ENCODE results near the gene LTB4R2. TPM values are rescaled to one million over a fixed set of nuclear protein-coding genes. Genes with fewer than 3 reads are reported as not detected.

The LTB4R2 gene
- total and polyA plus RNA-seq, 2 donors (not counting 1 experiment from before 2014, with no cell fraction given) = 10.7 to 11.7 TPM

- WGBS (ENCODE audit: insufficient coverage) = 21% methylated on average over 10 of the region's 13 CpGs
- Histone ChIP-seq H3K4me2 (replicated peaks; ENCODE audit: low read depth, low read length, poor library complexity, severe bottlenecking) (peak overlapping the region; percentile 86), H4K20me1 (ENCODE audit: control insufficient read depth, insufficient read depth, low read length, poor library complexity, severe bottlenecking) (no peaks in the 10 kb centered on the region), H3K27ac (ENCODE audit: low read length in 2 of 2) (peak overlapping the region; percentile 90 to 97), H3K9ac (ENCODE audit: low read length) (peak overlapping the region; percentile 90), H3K4me3 (ENCODE audit: control extremely low read depth in 1 of 5, extremely low read depth in 1 of 5, insufficient read depth in 1 of 5, low read depth in 2 of 5, low read length in 4 of 5) (peak overlapping the region; percentile 45 to 96 (median 93)), H3K27me3 (replicated peaks in 1 of 4; ENCODE audit: control extremely low read depth in 1 of 4, control insufficient read depth in 3 of 4, insufficient read depth in 4 of 4, low read length in 3 of 4) (no peaks in the 10 kb centered on the region), H3K79me2 (ENCODE audit: control insufficient read depth, insufficient read depth, low read length) (peaks cover 18% of the 10 kb centered on the region), H3K4me1 (ENCODE audit: control insufficient read depth in 2 of 2, insufficient read depth in 2 of 2, low read length in 2 of 2) (peaks cover 32 to 39% of the 10 kb centered on the region in 2 donors), H3K9me3 (ENCODE audit: control extremely low read depth in 1 of 3, control insufficient read depth in 2 of 3, insufficient read depth in 1 of 3, low read length in 2 of 3) (no peaks in the 10 kb centered on the region), H2AFZ (ENCODE audit: insufficient read depth, low read depth, low read length, poor library complexity, severe bottlenecking) (peak overlapping the region; percentile 79), H3K36me3 (replicated peaks in 1 of 2; ENCODE audit: control extremely low read depth in 1 of 2, control insufficient read depth in 1 of 2, extremely low read depth in 1 of 2, insufficient read depth in 2 of 2, low read length in 1 of 2) (peaks cover 0 to 33% of the 10 kb centered on the region in 2 experiments)
- Mint-ChIP-seq H3K9me3 (ENCODE audit: insufficient read depth) (no peaks in the 10 kb centered on the region), H3K27ac (peak overlapping the region; percentile 94), H3K27me3 (no peaks in the 10 kb centered on the region), H3K4me3 (peak overlapping the region; percentile 94), H3K4me1 (peaks cover 47% of the 10 kb centered on the region)
- TF ChIP-seq EZH2 (IDR thresholded peaks at IDR 0.05; ENCODE audit: borderline replicate concordance, insufficient read depth, low read depth, low read length, poor library complexity, severe bottlenecking) = no peak
- no peak for TF ChIP-seq CTCF (IDR thresholded peaks at IDR 0.05)
- ATAC-seq (ENCODE audit: low read depth) (no peak), DNase-seq (no peak)
- intact Hi-C loops (cut with micrococcal nuclease) = loop anchor here (1.0 to 10.0 kb wide), 12 partner anchors 9 to 161 kb away; partner anchors contain the start of genes CHMP4A, DCAF11, EMC9 and GMPR2
- ChIA-PET POLR2A (interaction anchor here (0.6 to 2.9 kb wide), 17 partner anchors 10 to 710 kb away, joined by 3 to 51 read pairs (median 5); partner anchors contain the start of genes CBLN3, DHRS1, EMC9 and IPO4), CTCF (interaction anchor here (1.0 to 4.2 kb wide), 22 partner anchors 9 to 178 kb away, joined by 3 to 40 read pairs (median 4); partner anchors contain the start of genes CHMP4A, CIDEB, IRF9 and LTB4R)
Measured at GRCh38 chr14:24270537-24271133, 39.3 kb upstream of the LTB4R2 start.

Measured in B cell (primary cell).